Right cardiac atrium (tissue), 5 donors: Measurements from ENCODE around the gene CDC14A. TPM values are rescaled to one million over a fixed set of nuclear protein-coding genes. Genes with fewer than 3 reads are reported as not detected.
"Not testable (repeated sequence)": the region's sequence is repeated elsewhere in the genome, so short reads cannot be mapped to it uniquely, and the experiment has no call there.

Experiments used
- ATAC-seq, 2 donors: fragments of 200-7000 bp; cut with Tn5 transposase; one replicate each; pipeline versions ENCODE4 v1.8.0 to v1.9.1; 2020; ENCODE audit warnings: moderate library complexity in 2 of 2, mild to moderate bottlenecking in 1 of 2
- DNase-seq, 3 donors: peaks; one replicate each; pipeline ENCODE4 v3.0.0-alpha.2; 2020
- H3K27ac ChIP-seq: one replicate; pipeline ENCODE4 v1.5.1; 2013; ENCODE audit warnings: mild to moderate bottlenecking, low read length, control low read depth, moderate library complexity
- H3K27me3 ChIP-seq: one replicate; pipeline ENCODE4 v1.6.1; 2013; ENCODE audit not compliant: control insufficient read depth, insufficient read depth
- H3K4me1 ChIP-seq: one replicate; pipeline ENCODE4 v1.6.1; 2013; ENCODE audit warnings: low read length; ENCODE audit not compliant: control insufficient read depth, insufficient read depth
- H3K4me3 ChIP-seq: one replicate; pipeline ENCODE4 v1.5.1; 2013; ENCODE audit warnings: low read length, control low read depth
- H3K9me3 ChIP-seq: one replicate; pipeline ENCODE4 v1.6.1; 2013; ENCODE audit warnings: low read length; ENCODE audit not compliant: control insufficient read depth
- WGBS: extraction: QIAGEN DNeasy Blood & Tissue Kit; methylation state at CpG from one replicate; pipeline ENCODE4 v1.1.7; 2013; 5-methylcytosine and 5-hydroxymethylcytosine counted together
- intact Hi-C, 4 donors: fragments of 100-400 bp; cut with DNase I; formaldehyde crosslinking; loops; one replicate each; pipeline versions ENCODE4 v1.11.0 to v1.14.0; 2022 to 2023
- polyA plus RNA-seq: library from polyadenylated mRNA; stranded (reverse); fragments of 200-250 nt; gene quantifications from one replicate; pipeline ENCODE4 v1.2.3, GENCODE V29; 2013
- total RNA-seq, 4 donors: library from RNA; stranded (reverse); fragmentation: NEBNext Ultra II Directional; extraction: Animal tissue kit (Norgen Biotek cat#: 25700); gene quantifications; one replicate each; pipeline ENCODE4 v1.2.1, GENCODE V29; 2021
- donor health status: healthy with polysubstance abuse.
- donor health status: DM: no; HTN: yes; CAD: no.
- donor health status: DM: no; HTN: no; CAD: no.
- donor health status: DM: no; HTN: yes; CAD: no; lungs with severe emphysema.
- donor health status: DM: yes; HTN: yes; CAD: no.

CDC14A gene
- total and polyA plus RNA-seq, 5 donors, result 1.9 to 5.2 (median 4.8) TPM

DNA sequence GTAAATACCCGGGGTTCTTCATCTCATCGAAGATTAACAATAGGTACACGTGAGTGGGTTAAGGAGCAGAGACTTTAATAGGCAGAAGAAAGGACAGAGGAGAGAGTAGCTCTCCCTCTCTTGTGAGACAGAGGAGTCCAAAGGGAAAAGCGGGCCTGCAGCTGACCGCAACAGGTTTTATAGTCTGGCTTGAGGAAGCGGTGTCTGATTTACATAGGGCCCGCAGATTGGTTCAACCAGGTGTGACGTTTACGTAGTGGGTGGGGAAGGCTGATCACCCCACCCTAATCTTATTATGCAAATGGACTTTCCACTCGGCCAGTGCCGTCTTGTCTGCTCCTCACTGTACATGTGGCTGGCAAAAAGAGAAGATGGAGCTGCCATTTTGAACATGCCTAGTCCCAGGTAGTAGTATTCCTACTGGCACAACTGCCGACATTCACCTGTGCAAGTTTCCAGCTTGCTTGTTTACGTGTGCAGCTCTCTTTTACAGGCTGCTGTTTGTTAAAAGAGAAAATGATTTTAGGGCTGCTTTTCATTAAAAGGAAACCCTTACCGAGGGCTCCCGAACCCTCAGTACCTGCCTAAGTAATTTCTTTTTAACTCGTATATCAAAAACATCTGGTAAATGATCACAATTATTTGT lies 10.6 kb downstream of the CDC14A start:
- WGBS, result 96% methylated on average over 16 of the region's 16 CpGs
- intact Hi-C loops, result no loop called here

DNA sequence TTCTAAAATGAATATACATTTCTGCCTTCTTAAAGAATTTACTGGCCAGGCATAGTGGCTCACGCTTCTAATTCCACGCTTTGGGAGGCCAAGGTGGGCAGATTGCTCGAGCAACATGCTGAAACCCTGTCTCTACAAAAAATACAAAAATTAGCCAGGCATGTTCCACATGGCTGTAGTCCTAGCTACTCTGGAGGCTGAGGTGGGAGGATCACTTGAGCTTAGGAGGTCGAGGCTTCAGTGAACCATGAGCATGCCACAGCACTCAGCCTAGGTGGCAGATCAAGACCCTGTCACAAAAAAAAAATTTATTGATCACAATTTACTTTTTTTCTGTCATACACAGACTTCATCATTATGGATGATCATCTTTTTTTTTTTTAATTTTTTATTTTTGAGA lies 11.5 kb downstream of the CDC14A start:
- no peak overlapping the region for H3K27ac ChIP-seq
- 77% methylated on average over 4 of the region's 4 CpGs for WGBS
- intact Hi-C loops, result no loop called here
- no peak overlapping the region for H3K4me3 ChIP-seq
- DNase-seq (no peak), ATAC-seq (no peak)
- H3K27me3 ChIP-seq, result no peaks in the 10 kb centered on the region
- H3K9me3 ChIP-seq, result no peaks in the 10 kb centered on the region
- peaks cover 5% of the 10 kb centered on the region for H3K4me1 ChIP-seq

More for the DNA sequence above, 10.6 kb downstream of the CDC14A start:
- H3K27me3 ChIP-seq, result no peaks in the 10 kb centered on the region
- H3K4me3 ChIP-seq, result no peak overlapping the region
- H3K4me1 ChIP-seq, result peaks cover 5% of the 10 kb centered on the region
- H3K27ac ChIP-seq, result no peak overlapping the region
- ATAC-seq, result no peak
- no peaks in the 10 kb centered on the region for H3K9me3 ChIP-seq
- DNase-seq, result no peak

DNA sequence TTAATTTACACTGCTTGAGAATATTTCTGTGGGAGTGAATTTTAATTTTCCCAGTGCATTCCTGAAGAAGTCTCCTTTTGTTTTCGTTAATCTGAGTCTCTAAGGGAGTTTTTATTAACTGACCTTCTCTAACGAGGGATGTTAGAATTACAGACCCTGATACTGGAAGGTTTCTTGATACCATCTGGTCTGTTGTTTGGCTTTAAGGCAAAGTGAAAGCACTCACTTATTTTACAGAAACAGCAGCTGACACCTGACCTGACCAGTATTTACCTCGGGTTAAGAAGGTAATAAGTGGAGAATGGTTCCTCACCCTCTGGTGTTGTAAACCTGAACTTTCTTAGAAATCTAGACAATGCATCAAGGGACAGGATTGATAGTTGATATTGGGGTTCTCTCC lies 12.4 kb downstream of the CDC14A start:
- ATAC-seq, result no peak
- Histone ChIP-seq H3K27me3 (no peaks in the 10 kb centered on the region), H3K9me3 (no peaks in the 10 kb centered on the region), H3K4me1 (peaks cover 3% of the 10 kb centered on the region), H3K4me3 (no peak overlapping the region), H3K27ac (no peak overlapping the region)
- intact Hi-C loops, result no loop called here
- 63% methylated on average over 3 of the region's 3 CpGs for WGBS
- DNase-seq, result no peak

DNA sequence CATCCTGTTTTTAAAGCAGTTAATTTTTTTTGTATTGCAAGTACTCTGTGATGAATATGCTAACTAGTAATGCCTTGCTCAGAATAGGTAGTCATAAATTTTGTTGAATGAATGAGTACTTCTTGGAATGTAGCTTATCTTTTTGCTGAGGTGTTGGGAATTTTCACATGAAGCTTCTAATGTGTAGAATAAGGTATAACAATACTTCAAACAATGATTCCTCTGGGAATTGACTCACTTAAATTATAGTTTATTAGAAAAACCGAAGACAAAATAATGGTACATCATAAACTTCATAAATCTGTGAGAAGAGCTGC lies 13.9 kb downstream of the CDC14A start:
- no peak overlapping the region for H3K4me3 ChIP-seq
- intact Hi-C loops, result no loop called here
- H3K9me3 ChIP-seq, result no peaks in the 10 kb centered on the region
- no peaks in the 10 kb centered on the region for H3K27me3 ChIP-seq
- WGBS, result 95% methylated on average over 1 of the region's 1 CpG
- DNase-seq (no peak), ATAC-seq (no peak)
- H3K27ac ChIP-seq, result no peak overlapping the region
- peaks cover 3% of the 10 kb centered on the region for H3K4me1 ChIP-seq

DNA sequence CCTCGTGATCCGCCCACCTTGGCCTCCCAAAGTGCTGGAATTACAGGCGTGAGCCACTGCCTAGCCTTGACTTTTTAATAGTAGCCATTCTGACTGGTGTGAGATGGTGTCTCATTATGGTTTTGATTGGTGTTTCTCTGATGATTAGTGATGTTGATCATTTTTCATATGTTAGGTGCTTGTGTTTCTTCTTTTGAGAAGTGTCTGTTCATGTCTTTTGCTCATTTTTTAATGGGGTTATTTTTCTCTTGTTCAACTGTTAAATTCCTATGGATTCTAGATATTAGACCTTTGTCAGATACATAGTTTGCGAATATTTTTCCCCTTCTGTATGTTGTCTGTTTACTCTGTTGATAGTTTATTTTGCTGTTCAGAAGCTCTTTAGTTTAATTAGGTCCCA lies 17.0 kb downstream of the CDC14A start:
- intact Hi-C loops, ATAC-seq, DNase-seq, H3K27ac ChIP-seq, H3K27me3 ChIP-seq, H3K4me3 ChIP-seq, H3K9me3 ChIP-seq, H3K4me1 ChIP-seq: not testable (repeated sequence)
- WGBS, result over 99% methylated on average over 4 of the region's 4 CpGs

DNA sequence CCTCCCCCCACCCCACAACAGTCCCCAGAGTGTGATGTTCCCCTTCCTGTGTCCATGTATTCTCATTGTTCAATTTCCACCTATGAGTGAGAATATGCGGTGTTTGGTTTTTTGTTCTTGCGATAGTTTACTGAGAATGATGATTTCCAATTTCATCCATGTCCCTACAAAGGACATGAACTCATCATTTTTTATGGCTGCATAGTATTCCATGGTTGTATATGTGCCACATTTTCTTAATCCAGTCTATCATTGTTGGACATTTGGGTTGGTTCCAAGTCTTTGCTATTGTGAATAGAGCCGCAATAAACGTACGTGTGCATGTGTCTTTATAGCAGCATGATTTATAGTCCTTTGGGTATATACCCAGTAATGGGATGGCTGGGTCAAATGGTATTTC lies 21.6 kb downstream of the CDC14A start:
- H3K27ac ChIP-seq, intact Hi-C loops, H3K27me3 ChIP-seq, H3K9me3 ChIP-seq, ATAC-seq, H3K4me3 ChIP-seq, H3K4me1 ChIP-seq, DNase-seq: not testable (repeated sequence)
- WGBS, result 89% methylated on average over 3 of the region's 5 CpGs

DNA sequence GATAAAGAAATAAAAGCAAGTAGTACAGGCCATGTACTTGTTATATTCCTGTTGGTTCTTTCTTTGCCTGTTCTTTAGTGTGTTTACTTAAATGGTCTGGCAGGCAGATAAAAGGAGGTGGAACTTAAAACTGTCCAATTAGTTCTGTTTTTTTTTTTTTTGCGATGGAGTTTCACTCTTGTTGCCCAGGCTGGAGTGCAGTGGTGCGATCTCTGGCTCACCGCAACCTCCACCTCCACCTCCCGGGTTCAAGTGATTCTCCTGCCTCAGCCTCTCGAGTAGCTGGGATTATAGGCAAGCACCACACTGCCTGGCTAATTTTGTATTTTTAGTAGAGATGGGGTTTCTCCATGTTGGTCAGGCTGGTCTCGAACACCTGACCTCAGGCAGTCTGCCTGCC lies 24.6 kb downstream of the CDC14A start:
- not testable (repeated sequence) for H3K9me3 ChIP-seq, H3K4me1 ChIP-seq

DNA sequence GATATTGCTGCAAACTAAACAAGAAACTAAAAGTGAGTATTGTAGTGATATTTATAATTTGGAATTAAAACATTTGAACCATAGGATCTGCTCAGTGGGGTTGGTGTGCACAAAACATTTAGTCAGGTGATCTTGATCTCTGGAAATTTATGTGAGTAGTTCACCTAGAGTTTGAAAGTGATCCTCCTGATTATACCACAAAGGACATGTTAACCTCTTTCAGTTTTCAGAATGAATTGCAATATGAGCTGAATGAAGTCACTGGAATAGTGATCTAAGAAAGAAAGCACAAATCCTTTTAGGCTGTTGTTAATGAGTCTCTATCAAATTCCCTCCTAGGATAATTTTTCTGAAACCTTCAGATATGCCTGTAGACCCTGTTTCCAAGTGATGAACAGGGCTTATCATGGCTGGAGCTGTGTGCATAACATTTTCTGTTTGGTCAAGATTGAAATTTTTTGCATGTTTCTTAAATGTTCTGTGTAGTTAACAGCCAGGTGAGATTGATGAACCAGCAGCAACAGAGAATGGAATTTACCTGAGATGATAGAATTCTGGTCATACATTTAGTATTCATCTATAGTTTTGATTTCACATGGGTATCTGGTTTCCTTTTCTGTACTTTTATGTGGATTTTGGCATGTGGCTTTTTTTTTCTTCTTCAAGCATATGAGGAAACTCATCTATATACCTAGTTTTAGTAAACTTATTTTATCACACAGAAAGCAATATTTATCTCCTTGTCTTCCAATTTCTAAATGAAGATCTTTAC lies 25.5 kb downstream of the CDC14A start:
- intact Hi-C loops, result no loop called here
- no peaks in the 10 kb centered on the region for H3K27me3 ChIP-seq
- H3K27ac ChIP-seq, result no peak overlapping the region
- ATAC-seq (no peak), DNase-seq (no peak)
- no peak overlapping the region for H3K4me3 ChIP-seq
- H3K9me3 ChIP-seq, result no peaks in the 10 kb centered on the region
- H3K4me1 ChIP-seq, result no peaks in the 10 kb centered on the region

More for the DNA sequence above, 24.6 kb downstream of the CDC14A start:
- H3K27me3 ChIP-seq, intact Hi-C loops, H3K4me3 ChIP-seq, DNase-seq, ATAC-seq, H3K27ac ChIP-seq: not testable (repeated sequence)
- WGBS, result 87% methylated on average over 6 of the region's 6 CpGs

DNA sequence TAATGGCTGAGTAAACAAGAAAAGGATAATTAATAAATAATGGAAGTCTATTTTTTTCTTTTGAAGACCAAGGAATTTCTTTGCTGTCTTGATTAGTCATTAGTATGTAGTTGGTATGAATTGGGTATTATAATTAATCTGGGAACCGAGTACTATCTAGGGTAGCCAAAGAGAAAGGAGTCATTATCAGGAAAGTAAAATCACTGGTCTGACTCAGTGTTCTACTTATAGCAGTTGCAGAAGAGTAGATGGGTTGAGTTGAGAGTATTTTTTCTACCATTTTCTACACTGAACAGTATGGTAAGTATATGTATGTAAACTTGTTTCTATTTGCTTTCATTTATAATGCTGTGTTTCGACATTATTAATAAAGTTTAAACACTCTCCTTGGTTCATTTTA lies 26.6 kb downstream of the CDC14A start:
- H3K4me3 ChIP-seq, result no peak overlapping the region
- DNase-seq (no peak), ATAC-seq (no peak)
- H3K9me3 ChIP-seq, result no peaks in the 10 kb centered on the region
- H3K27ac ChIP-seq, result no peak overlapping the region
- WGBS, result 74% methylated on average over 2 of the region's 2 CpGs
- no peaks in the 10 kb centered on the region for H3K27me3 ChIP-seq
- no peaks in the 10 kb centered on the region for H3K4me1 ChIP-seq
- intact Hi-C loops, result no loop called here

DNA sequence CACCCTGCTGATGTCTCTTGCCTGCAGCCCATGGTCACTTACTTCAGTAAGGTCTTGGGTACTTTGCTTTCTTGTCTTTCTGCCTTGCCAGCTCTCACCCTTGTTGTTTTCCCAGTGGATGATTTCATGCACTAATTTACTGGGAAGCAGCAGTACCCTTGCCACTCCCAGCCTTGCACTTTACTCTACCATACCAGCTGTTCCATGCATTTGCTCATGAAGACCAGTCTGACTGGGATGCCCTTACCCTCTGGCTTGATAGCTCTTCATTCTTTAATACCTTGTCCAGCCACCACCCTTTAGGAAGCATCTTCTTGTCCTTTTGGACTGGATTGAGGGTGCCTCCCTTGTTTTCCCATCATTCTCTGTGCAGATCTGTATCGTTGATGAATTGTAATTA lies 28.3 kb downstream of the CDC14A start:
- intact Hi-C loops, result no loop called here

DNA sequence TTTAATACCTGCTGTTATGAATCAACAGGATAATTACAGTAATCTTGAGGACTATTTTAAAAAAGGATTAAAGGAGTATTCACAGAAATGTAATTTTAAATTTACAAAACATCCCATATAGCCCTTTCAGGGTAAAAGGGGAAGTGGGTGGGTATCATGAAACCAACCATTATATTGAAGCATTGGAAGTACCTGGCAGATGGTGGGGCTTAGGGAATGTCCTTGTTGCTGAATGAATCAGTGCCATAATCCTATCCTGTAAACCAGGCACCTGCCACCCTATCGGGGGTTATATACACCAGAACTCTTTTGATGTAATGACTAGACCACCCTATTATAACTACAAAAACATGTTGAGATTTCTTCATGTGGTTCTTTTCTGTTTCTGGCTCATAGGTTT lies 30.4 kb downstream of the CDC14A start:
- H3K27ac ChIP-seq, result no peak overlapping the region
- ATAC-seq (no peak), DNase-seq (no peak)
- no peaks in the 10 kb centered on the region for H3K9me3 ChIP-seq
- 99% methylated on average over 1 of the region's 1 CpG for WGBS
- no peak overlapping the region for H3K4me3 ChIP-seq
- intact Hi-C loops, result no loop called here
- H3K4me1 ChIP-seq, result no peaks in the 10 kb centered on the region
- no peaks in the 10 kb centered on the region for H3K27me3 ChIP-seq

More for the DNA sequence above, 28.3 kb downstream of the CDC14A start:
- H3K27me3 ChIP-seq, result no peaks in the 10 kb centered on the region
- ATAC-seq, result no peak
- H3K27ac ChIP-seq, result no peak overlapping the region
- H3K4me3 ChIP-seq, result no peak overlapping the region
- no peaks in the 10 kb centered on the region for H3K9me3 ChIP-seq
- no peak for DNase-seq
- WGBS, result 83% methylated on average over 1 of the region's 1 CpG
- no peaks in the 10 kb centered on the region for H3K4me1 ChIP-seq
